ENCODE results near the gene FBN1. TPM values are rescaled to one million over a fixed set of nuclear protein-coding genes. Genes with fewer than 3 reads are reported as not detected.

FBN1 gene
- total RNA-seq, 1 donor = 1,556 TPM

GRCh38 chr15:48373821-48374451 lies 271.6 kb downstream of the FBN1 start:
- peak overlapping the region; percentile 89 for H3K27ac ChIP-seq (ENCODE audit: low read depth, low read length)
- no peaks in the 10 kb centered on the region for H4K20me1 ChIP-seq (ENCODE audit: insufficient read depth, low read length)
- H3K4me2 ChIP-seq (ENCODE audit: insufficient read depth, low read length) = peak overlapping the region; percentile 81
- peak overlapping the region; percentile 33 for H2AFZ ChIP-seq (ENCODE audit: low read length)
- no peak for TF ChIP-seq CTCF (IDR thresholded peaks at IDR 0.05; ENCODE audit: extremely low read depth, low read depth, low read length)
- DNase-seq (ENCODE audit: insufficient read length, low spot score, missing footprints) = peak; percentile 81
- H3K27me3 ChIP-seq (ENCODE audit: insufficient read depth, low read length) = no peaks in the 10 kb centered on the region
- no peaks in the 10 kb centered on the region for H3K9me3 ChIP-seq (ENCODE audit: low read depth, low read length)
- H3K79me2 ChIP-seq (ENCODE audit: insufficient read depth, low read length) = no peaks in the 10 kb centered on the region
- no peaks in the 10 kb centered on the region for H3K36me3 ChIP-seq (ENCODE audit: insufficient read depth, low read length)
- H3K4me3 ChIP-seq (ENCODE audit: insufficient read depth, low read length) = peak overlapping the region; percentile 44
- H3K4me1 ChIP-seq (ENCODE audit: insufficient read depth, low read length) = peaks cover 31% of the 10 kb centered on the region

- H3K27me3 ChIP-seq (ENCODE audit: insufficient read depth, low read length) = no peaks in the 10 kb centered on the region
- no peaks in the 10 kb centered on the region for H3K36me3 ChIP-seq (ENCODE audit: insufficient read depth, low read length)
- H2AFZ ChIP-seq (ENCODE audit: low read length) = no peak overlapping the region
- H3K4me3 ChIP-seq (ENCODE audit: insufficient read depth, low read length) = no peak overlapping the region
- peaks cover 31% of the 10 kb centered on the region for H3K4me1 ChIP-seq (ENCODE audit: insufficient read depth, low read length)
- H4K20me1 ChIP-seq (ENCODE audit: insufficient read depth, low read length) = no peaks in the 10 kb centered on the region
- H3K27ac ChIP-seq (ENCODE audit: low read depth, low read length) = no peak overlapping the region
- no peak overlapping the region for H3K4me2 ChIP-seq (ENCODE audit: insufficient read depth, low read length)
- DNase-seq (ENCODE audit: insufficient read length, low spot score, missing footprints) = no peak
- no peak for TF ChIP-seq CTCF (IDR thresholded peaks at IDR 0.05; ENCODE audit: extremely low read depth, low read depth, low read length)
- H3K79me2 ChIP-seq (ENCODE audit: insufficient read depth, low read length) = no peaks in the 10 kb centered on the region
- no peaks in the 10 kb centered on the region for H3K9me3 ChIP-seq (ENCODE audit: low read depth, low read length)
These were observed 273.5 kb downstream of the FBN1 start for GRCh38 chr15:48371961-48372360.

- TF ChIP-seq CTCF (IDR thresholded peaks at IDR 0.05; ENCODE audit: extremely low read depth, low read depth, low read length) = no peak
- Histone ChIP-seq H2AFZ (ENCODE audit: low read length) (no peak overlapping the region), H3K27me3 (ENCODE audit: insufficient read depth, low read length) (no peaks in the 10 kb centered on the region), H3K4me3 (ENCODE audit: insufficient read depth, low read length) (no peak overlapping the region), H3K79me2 (ENCODE audit: insufficient read depth, low read length) (no peaks in the 10 kb centered on the region), H3K36me3 (ENCODE audit: insufficient read depth, low read length) (no peaks in the 10 kb centered on the region), H3K4me1 (ENCODE audit: insufficient read depth, low read length) (peaks cover 31% of the 10 kb centered on the region), H4K20me1 (ENCODE audit: insufficient read depth, low read length) (no peaks in the 10 kb centered on the region), H3K9me3 (ENCODE audit: low read depth, low read length) (no peaks in the 10 kb centered on the region), H3K27ac (ENCODE audit: low read depth, low read length) (no peak overlapping the region), H3K4me2 (ENCODE audit: insufficient read depth, low read length) (no peak overlapping the region)
- DNase-seq (ENCODE audit: insufficient read length, low spot score, missing footprints) = no peak
These were observed 274.0 kb downstream of the FBN1 start for GRCh38 chr15:48371550-48371949.

- Histone ChIP-seq H3K4me1 (ENCODE audit: insufficient read depth, low read length) (peaks cover 31% of the 10 kb centered on the region), H3K27me3 (ENCODE audit: insufficient read depth, low read length) (no peaks in the 10 kb centered on the region), H3K27ac (ENCODE audit: low read depth, low read length) (peak overlapping the region; percentile 9), H2AFZ (ENCODE audit: low read length) (no peak overlapping the region), H3K4me3 (ENCODE audit: insufficient read depth, low read length) (no peak overlapping the region), H3K79me2 (ENCODE audit: insufficient read depth, low read length) (no peaks in the 10 kb centered on the region), H3K36me3 (ENCODE audit: insufficient read depth, low read length) (no peaks in the 10 kb centered on the region), H3K4me2 (ENCODE audit: insufficient read depth, low read length) (no peak overlapping the region), H3K9me3 (ENCODE audit: low read depth, low read length) (no peaks in the 10 kb centered on the region), H4K20me1 (ENCODE audit: insufficient read depth, low read length) (no peaks in the 10 kb centered on the region)
- TF ChIP-seq CTCF (IDR thresholded peaks at IDR 0.05; ENCODE audit: extremely low read depth, low read depth, low read length) = no peak
- peak; percentile 57 for DNase-seq (ENCODE audit: insufficient read length, low spot score, missing footprints)
These were observed 275.0 kb downstream of the FBN1 start for GRCh38 chr15:48370460-48370859.
